ENCODE data around the gene ZNF333. TPM values are rescaled to one million over a fixed set of nuclear protein-coding genes. Genes with fewer than 3 reads are reported as not detected.
"Not testable (repeated sequence)": the region's sequence is repeated elsewhere in the genome, so short reads cannot be mapped to it uniquely, and the experiment has no call there.

ZNF333 gene
- total RNA-seq, 2 experiments from 2014 or later: 6.4 to 7.1 TPM

GRCh38 chr19:14770136-14770535, 80.3 kb downstream of the ZNF333 start:
- no peaks in the 10 kb centered on the region for H3K9me3 Mint-ChIP-seq
- no peak for DNase-seq
- no peak overlapping the region for H3K27ac Mint-ChIP-seq
- H3K27me3 Mint-ChIP-seq: peaks cover 18% of the 10 kb centered on the region
- H3K4me3 Mint-ChIP-seq: no peak overlapping the region
- no peaks in the 10 kb centered on the region for H3K36me3 Mint-ChIP-seq
- no peaks in the 10 kb centered on the region for H3K4me1 Mint-ChIP-seq

DNA sequence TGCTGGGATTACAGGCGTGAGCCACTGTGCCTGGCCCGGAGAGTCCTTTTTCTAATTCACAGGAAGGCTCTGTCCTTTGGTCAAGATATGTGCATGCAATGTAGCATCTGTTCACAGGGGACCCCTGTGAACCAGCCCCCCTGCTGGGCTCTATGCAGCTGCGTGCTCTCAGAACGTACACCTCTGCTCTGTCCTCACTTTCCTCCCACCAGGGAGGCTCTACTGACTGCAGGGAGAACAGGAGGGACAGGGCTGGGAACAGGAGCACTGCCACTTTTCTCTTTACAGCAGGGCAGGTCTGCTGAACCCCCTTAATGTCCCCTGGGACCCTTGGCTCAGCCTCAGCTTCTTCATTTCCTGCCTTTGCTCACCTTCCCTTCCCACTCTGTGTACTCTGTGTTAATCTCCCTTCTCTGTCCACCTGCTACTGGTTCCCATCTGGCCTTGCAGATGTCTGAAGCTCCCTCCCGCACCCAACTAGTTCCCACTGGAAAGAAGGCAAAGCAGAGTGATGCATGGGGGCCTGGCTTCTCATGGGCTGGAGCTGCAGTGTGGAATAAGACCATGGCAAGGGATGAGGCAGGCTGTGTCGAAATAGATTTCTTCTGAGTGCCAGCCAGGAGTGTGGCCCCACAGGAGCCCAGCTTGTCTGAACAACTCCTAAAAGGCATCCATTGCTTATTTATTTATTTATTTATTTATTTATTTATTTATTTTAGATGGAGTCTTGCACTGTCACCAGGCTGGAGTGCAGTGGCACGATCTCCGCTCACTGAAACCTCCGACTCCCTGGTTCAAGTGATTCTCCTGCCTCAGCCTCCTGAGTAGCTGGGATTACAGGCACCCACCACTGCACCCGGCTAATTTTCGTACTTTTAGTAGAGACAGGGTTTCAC, 81.3 kb downstream of the ZNF333 start:
- H3K4me1 Mint-ChIP-seq: peaks cover 2% of the 10 kb centered on the region
- H3K4me3 Mint-ChIP-seq: no peak overlapping the region
- peaks cover 24% of the 10 kb centered on the region for H3K27me3 Mint-ChIP-seq
- H3K9me3 Mint-ChIP-seq: no peaks in the 10 kb centered on the region
- DNase-seq: no peak
- H3K36me3 Mint-ChIP-seq: no peaks in the 10 kb centered on the region
- H3K27ac Mint-ChIP-seq: no peak overlapping the region

GRCh38 chr19:14772467-14772866, 82.6 kb downstream of the ZNF333 start:
- Mint-ChIP-seq H3K4me3 (no peak overlapping the region), H3K9me3 (no peaks in the 10 kb centered on the region), H3K27ac (no peak overlapping the region), H3K36me3 (no peaks in the 10 kb centered on the region), H3K4me1 (peaks cover 2% of the 10 kb centered on the region), H3K27me3 (peaks cover 34% of the 10 kb centered on the region)
- no peak for DNase-seq

DNA sequence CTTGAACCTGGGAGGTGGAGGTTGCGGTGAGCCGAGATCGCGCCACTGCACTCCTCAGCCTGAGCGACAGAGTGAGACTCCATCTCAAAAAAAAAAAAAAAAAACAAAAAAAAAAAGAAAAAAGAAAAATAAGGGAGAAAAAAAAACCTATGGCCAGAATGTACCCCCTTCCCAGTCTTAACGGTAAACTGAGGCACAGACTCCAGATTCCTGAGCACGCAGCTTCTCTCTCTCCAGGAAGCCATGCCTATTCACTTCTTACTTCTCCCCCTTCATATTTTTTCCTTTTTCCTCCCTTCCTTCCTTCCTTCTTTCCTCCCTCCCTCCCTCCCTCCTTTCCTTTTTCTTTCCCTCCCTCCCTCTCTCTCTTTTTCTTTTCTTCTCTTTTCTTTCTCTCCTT, 83.1 kb downstream of the ZNF333 start:
- H3K4me1 Mint-ChIP-seq: peaks cover 2% of the 10 kb centered on the region
- H3K36me3 Mint-ChIP-seq: no peaks in the 10 kb centered on the region
- DNase-seq: no peak
- H3K4me3 Mint-ChIP-seq: no peak overlapping the region
- H3K9me3 Mint-ChIP-seq: no peaks in the 10 kb centered on the region
- H3K27me3 Mint-ChIP-seq: peaks cover 39% of the 10 kb centered on the region
- H3K27ac Mint-ChIP-seq: no peak overlapping the region

- not testable (repeated sequence) for DNase-seq, H3K9me3 Mint-ChIP-seq, H3K4me3 Mint-ChIP-seq, H3K36me3 Mint-ChIP-seq, H3K27ac Mint-ChIP-seq, H3K4me1 Mint-ChIP-seq
- H3K27me3 Mint-ChIP-seq: peaks cover 44% of the 10 kb centered on the region
These were observed 83.9 kb downstream of the ZNF333 start for GRCh38 chr19:14773722-14774121.

GRCh38 chr19:14774373-14774772, 84.5 kb downstream of the ZNF333 start:
- no peak overlapping the region for H3K27ac Mint-ChIP-seq
- no peak for DNase-seq
- no peaks in the 10 kb centered on the region for H3K9me3 Mint-ChIP-seq
- H3K4me3 Mint-ChIP-seq: no peak overlapping the region
- peaks cover 2% of the 10 kb centered on the region for H3K4me1 Mint-ChIP-seq
- H3K36me3 Mint-ChIP-seq: no peaks in the 10 kb centered on the region
- H3K27me3 Mint-ChIP-seq: peaks cover 51% of the 10 kb centered on the region

DNA sequence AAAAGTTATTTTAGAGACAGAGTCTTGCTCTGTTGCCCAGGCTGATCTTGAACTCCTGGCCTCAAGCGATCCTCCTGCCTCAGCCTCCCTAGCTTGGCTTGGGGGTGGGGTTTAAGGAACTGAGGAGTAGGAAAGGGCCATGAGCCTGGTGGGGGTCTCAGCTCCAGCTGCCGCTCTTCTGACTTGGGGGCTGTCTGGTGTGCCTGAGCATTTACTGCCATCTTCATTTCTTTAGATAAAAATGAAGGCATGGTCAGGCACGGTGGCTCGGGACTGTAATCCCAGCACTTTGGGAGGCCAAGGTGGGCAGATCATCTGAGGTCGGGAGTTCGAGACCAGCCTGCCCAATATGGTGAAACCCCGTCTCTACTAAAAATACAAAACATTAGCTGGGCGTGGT, 85.5 kb downstream of the ZNF333 start:
- peaks cover 53% of the 10 kb centered on the region for H3K27me3 Mint-ChIP-seq
- not testable (repeated sequence) for DNase-seq, H3K27ac Mint-ChIP-seq, H3K36me3 Mint-ChIP-seq, H3K4me3 Mint-ChIP-seq, H3K9me3 Mint-ChIP-seq, H3K4me1 Mint-ChIP-seq

GRCh38 chr19:14775869-14776586, 86.2 kb downstream of the ZNF333 start:
- no peak for DNase-seq
- Mint-ChIP-seq H3K36me3 (no peaks in the 10 kb centered on the region), H3K27ac (no peak overlapping the region), H3K27me3 (peaks cover 57% of the 10 kb centered on the region), H3K9me3 (no peaks in the 10 kb centered on the region), H3K4me3 (peak overlapping the region; percentile 43), H3K4me1 (peaks cover 2% of the 10 kb centered on the region)

- H3K9me3 Mint-ChIP-seq, H3K4me3 Mint-ChIP-seq, H3K4me1 Mint-ChIP-seq, H3K36me3 Mint-ChIP-seq, DNase-seq, H3K27ac Mint-ChIP-seq: not testable (repeated sequence)
- H3K27me3 Mint-ChIP-seq: peaks cover 57% of the 10 kb centered on the region
These were observed 87.8 kb downstream of the ZNF333 start for GRCh38 chr19:14777645-14778044.

GRCh38 chr19:14778110-14778845, 88.4 kb downstream of the ZNF333 start, which contains the start of gene ADGRE2:
Gene ADGRE2, minus strand, starts transcription at chr19:14778560. Its CDS starts 1,804 bp downstream, at chr19:14776756.
- H3K36me3 Mint-ChIP-seq, H3K4me3 Mint-ChIP-seq, DNase-seq, H3K9me3 Mint-ChIP-seq, H3K4me1 Mint-ChIP-seq, H3K27ac Mint-ChIP-seq: not testable (repeated sequence)
- peaks cover 63% of the 10 kb centered on the region for H3K27me3 Mint-ChIP-seq

DNA sequence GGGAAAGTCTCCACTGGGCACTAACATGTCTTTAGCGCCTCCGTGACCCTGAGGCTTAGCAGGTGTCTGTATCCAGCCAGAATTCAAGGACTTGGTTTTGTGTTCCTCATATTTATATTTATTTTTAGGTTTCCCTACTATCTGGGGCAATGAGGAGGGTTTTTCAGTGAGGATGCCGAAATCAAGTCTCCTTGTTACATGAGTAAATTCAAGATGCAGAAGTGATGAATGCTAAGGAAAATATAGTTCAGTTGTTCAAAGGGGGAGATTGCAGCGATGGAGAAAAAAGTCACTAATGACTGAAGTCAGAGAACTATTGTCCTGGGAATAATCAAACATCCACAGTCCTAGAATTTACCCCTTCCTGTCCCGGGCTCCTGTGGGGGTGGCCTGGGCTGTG, 89.3 kb downstream of the ZNF333 start:
- peaks cover 57% of the 10 kb centered on the region for H3K27me3 Mint-ChIP-seq
- no peaks in the 10 kb centered on the region for H3K9me3 Mint-ChIP-seq
- DNase-seq: no peak
- H3K4me3 Mint-ChIP-seq: no peak overlapping the region
- no peak overlapping the region for H3K27ac Mint-ChIP-seq
- H3K36me3 Mint-ChIP-seq: no peaks in the 10 kb centered on the region
- peaks cover 2% of the 10 kb centered on the region for H3K4me1 Mint-ChIP-seq

GRCh38 chr19:14780622-14781225, 90.9 kb downstream of the ZNF333 start:
- DNase-seq, H3K4me1 Mint-ChIP-seq, H3K27ac Mint-ChIP-seq, H3K9me3 Mint-ChIP-seq, H3K4me3 Mint-ChIP-seq, H3K36me3 Mint-ChIP-seq: not testable (repeated sequence)
- peaks cover 59% of the 10 kb centered on the region for H3K27me3 Mint-ChIP-seq

DNA sequence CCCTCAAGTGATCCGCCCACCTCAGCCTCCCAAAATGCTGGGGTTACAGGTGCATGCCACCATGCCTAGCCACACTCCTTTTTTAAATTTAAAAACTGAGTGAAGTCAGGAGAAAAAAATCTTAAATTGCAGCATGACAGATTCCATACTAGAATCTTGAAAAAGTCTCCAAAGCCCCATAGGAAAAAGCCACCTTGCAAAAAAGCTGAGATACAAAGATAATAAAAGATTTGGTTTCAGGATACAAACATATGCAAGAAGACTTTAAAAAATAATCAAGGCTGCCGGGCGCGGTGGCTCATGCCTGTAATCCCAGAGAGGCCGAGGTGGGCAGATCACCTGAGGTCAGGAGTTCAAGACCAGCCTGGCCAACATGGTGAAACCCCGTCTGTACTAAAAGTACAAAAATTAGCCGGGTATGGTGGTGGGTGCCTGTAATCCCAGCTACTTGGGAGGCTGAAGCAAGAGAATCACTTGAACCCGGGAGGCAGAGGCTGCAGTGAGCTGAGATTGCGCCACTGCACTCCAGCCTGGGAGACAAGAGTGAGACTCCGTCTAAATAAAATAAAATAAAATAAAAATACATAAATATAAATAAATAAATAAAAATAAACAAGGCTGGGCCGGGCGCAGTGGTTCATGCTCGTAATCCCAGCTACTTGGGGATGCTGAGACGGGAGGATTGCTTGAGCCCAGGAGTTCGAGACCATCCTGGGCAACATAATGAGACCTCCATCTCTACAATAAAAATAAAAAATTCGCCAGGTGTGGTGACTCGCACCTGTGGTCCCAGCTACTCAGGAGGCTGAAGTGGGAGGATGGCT, 92.1 kb downstream of the ZNF333 start:
- H3K4me1 Mint-ChIP-seq, DNase-seq, H3K36me3 Mint-ChIP-seq, H3K4me3 Mint-ChIP-seq, H3K27ac Mint-ChIP-seq, H3K9me3 Mint-ChIP-seq: not testable (repeated sequence)
- H3K27me3 Mint-ChIP-seq: peaks cover 56% of the 10 kb centered on the region

All from activated naive CD8-positive, alpha-beta T cell treated with anti-CD3 and anti-CD28 coated beads for 36 hours (primary cell).